RWPE1 (cell line): ENCODE measurements around the gene WHRN.

ENCODE experiments used
- CTCF ChIA-PET: fragments of 350-600 bp; sonication (Branson Sonifier 250); formaldehyde crosslinking; extraction: SDS; loops from one replicate; lab custom pipeline; 2021; lab: Yijun Ruan, JAX
- POLR2A ChIA-PET: fragments of 400-600 bp; formaldehyde crosslinking; extraction: SDS; loops from one replicate; lab custom pipeline; 2020; ENCODE audit warnings: antibody characterized with exemption; ENCODE audit not compliant: low non-redundant PET; lab: Yijun Ruan, JAX
- DNase-seq: peaks from one replicate; pipeline ENCODE4 v3.0.0; 2012; ENCODE audit warnings: low spot score
- H3K27ac ChIP-seq: fragments of 450-650 bp; 2 replicates; pipeline ENCODE4 v1.5.1; 2017
- TF ChIP-seq, protein P1 (sequence below): fragments of 450-650 bp; conservative IDR thresholded peaks from 2 replicates; pipeline ENCODE4 v1.5.1; 2017; ENCODE audit warnings: low read depth, mild to moderate bottlenecking

WHRN gene

GRCh38 chr9:114416906-114417305 lies 88.4 kb downstream of the WHRN start:
- ChIA-PET POLR2A (no interaction called here), CTCF (interaction anchor here (0.5 to 1.8 kb wide), 2 partner anchors 11 to 68 kb away, joined by 3 to 10 read pairs; no protein-coding TSS in a partner anchor)
- TF ChIP-seq, protein P1, sequence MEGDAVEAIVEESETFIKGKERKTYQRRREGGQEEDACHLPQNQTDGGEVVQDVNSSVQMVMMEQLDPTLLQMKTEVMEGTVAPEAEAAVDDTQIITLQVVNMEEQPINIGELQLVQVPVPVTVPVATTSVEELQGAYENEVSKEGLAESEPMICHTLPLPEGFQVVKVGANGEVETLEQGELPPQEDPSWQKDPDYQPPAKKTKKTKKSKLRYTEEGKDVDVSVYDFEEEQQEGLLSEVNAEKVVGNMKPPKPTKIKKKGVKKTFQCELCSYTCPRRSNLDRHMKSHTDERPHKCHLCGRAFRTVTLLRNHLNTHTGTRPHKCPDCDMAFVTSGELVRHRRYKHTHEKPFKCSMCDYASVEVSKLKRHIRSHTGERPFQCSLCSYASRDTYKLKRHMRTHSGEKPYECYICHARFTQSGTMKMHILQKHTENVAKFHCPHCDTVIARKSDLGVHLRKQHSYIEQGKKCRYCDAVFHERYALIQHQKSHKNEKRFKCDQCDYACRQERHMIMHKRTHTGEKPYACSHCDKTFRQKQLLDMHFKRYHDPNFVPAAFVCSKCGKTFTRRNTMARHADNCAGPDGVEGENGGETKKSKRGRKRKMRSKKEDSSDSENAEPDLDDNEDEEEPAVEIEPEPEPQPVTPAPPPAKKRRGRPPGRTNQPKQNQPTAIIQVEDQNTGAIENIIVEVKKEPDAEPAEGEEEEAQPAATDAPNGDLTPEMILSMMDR, result no peak
- DNase-seq, result no peak
- no peak overlapping the region for H3K27ac ChIP-seq

DNA sequence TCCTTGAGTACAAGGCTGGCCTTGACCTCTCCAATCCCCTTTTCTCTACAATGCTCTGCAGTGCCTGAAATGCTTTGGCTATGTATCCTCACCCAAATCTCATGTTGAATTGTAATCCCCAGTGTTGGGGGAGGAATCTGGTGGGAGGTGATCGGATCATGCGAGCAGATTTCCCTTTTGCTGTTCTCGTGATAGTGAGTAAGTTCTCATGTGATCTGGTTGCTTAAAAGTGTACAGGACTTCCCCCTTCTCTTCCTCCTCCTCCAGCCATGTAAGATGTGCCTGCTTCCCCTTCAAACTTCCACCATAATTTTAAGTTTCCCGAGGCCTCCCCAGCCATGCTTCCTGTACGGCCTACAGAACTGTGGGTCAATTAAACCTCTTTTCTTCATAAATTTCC lies 89.0 kb downstream of the WHRN start:
- H3K27ac ChIP-seq, result no peak overlapping the region
- POLR2A ChIA-PET, result no interaction called here
- DNase-seq, result no peak
- TF ChIP-seq, protein P1, result no peak
- CTCF ChIA-PET, result interaction anchor here (0.6 to 1.8 kb wide), 4 partner anchors 9 to 333 kb away, joined by 3 to 10 read pairs (median 4); no protein-coding TSS in a partner anchor

GRCh38 chr9:114414346-114414745 lies 90.9 kb downstream of the WHRN start:
- ChIA-PET CTCF (interaction anchor here (0.6 to 1.4 kb wide), 2 partner anchors 9 to 239 kb away, joined by 3 to 12 read pairs; no protein-coding TSS in a partner anchor), POLR2A (interaction anchor here (0.5 kb wide), 1 partner anchor 246 kb away, joined by 7 read pairs; no protein-coding TSS in a partner anchor)
- no peak overlapping the region for H3K27ac ChIP-seq
- DNase-seq, result no peak
- TF ChIP-seq, protein P1, result no peak

DNA sequence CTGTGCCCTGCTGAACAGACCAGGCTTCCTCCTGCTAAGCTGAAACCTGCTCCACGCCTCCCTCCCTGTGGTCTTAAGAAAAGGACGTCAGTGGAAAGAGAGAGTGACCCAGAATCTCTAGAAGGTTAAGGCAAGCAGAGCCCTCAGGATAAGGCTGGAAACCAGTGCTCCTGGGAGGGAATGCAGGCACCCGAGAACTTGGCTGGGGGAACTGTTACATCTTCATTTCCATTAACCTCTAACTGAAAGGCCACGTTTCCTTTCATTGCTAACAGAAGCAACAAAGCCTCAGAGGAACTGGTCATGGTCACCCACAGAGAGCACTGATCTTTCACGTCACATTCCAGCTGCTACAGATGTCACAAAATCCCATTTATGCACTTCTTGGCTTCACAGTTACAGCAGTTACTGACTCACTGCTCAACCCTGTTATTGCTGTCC lies 91.4 kb downstream of the WHRN start:
- ChIA-PET CTCF (interaction anchor here (1.4 kb wide), 1 partner anchor 9 kb away, joined by 12 read pairs; no protein-coding TSS in a partner anchor), POLR2A (no interaction called here)
- TF ChIP-seq, protein P1, result no peak
- DNase-seq, result no peak
- H3K27ac ChIP-seq, result peak overlapping the region; percentile 2; the same call in 1 of the 2 replicates

GRCh38 chr9:114412048-114412683 lies 93.1 kb downstream of the WHRN start:
- ChIA-PET POLR2A (no interaction called here), CTCF (no interaction called here)
- TF ChIP-seq, protein P1, result no peak
- no peak overlapping the region; the same call in 1 of the 2 replicates for H3K27ac ChIP-seq
- no peak for DNase-seq

DNA sequence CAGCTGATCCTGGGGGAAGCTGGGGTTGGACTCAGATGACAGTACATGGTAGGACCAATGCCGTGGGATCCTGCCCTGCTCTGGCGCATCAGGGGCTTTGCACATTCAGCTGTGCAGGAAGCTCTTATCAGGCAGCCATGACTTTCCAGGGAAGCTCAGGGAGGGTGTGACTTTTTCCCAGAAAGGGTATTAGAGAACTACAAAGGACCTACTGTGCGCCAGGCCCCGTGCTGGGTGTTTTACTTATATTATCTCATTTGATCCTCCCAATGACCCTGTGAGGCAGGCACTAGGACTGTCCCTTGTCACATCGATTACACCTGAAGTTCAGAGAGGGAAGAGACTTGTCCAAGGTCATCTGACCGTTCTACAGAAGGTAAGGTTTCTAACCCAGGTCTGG lies 93.8 kb downstream of the WHRN start:
- POLR2A ChIA-PET, result no interaction called here
- H3K27ac ChIP-seq, result peak overlapping the region; percentile 70
- TF ChIP-seq, protein P1, result no peak
- CTCF ChIA-PET, result interaction anchor here (1.1 kb wide), 1 partner anchor 243 kb away, joined by 5 read pairs; no protein-coding TSS in a partner anchor
- no peak for DNase-seq
